HCT116 (cell line): Measurements from ENCODE around the gene KIF26B. TPM values are rescaled to one million over a fixed set of nuclear protein-coding genes. Genes with fewer than 3 reads are reported as not detected.

ENCODE experiments used
- ATAC-seq: fragments of 200-7000 bp; cut with Tn5 transposase; 2 replicates; pipeline ENCODE4 v1.9.1; 2020; ENCODE audit warnings: mild to moderate bottlenecking, moderate library complexity
- BruUV-seq: library from RNA; stranded (reverse); fragments of 400-500 nt; replicated peaks from 2 replicates; lab custom pipeline; 2021; lab: Mats Ljungman, UMichigan
- CTCF ChIA-PET: fragments of 300-600 bp; sonication (Branson Sonifier 250); formaldehyde crosslinking; loops from one replicate; lab custom pipeline; 2021; ENCODE audit warnings: antibody characterized with exemption; lab: Charles Lee
- POLR2A ChIA-PET: fragments of 300-600, 350-600 bp; sonication (Branson Sonifier 250); formaldehyde crosslinking; loops from one replicate; lab custom pipeline; 2021; ENCODE audit warnings: antibody characterized with exemption; lab: Charles Lee
- RAD21 ChIA-PET, 2 experiments: fragments of 300-600 bp; sonication (Branson Sonifier 250); formaldehyde crosslinking; loops; one replicate each; lab custom pipeline; 2023; ENCODE audit warnings: low total read pairs in 2 of 2; ENCODE audit not compliant: uncharacterized antibody in 2 of 2, unreplicated experiment in 2 of 2, low non-redundant PET in 1 of 2; lab: Charles Lee
- DNase-seq: peaks from one replicate; pipeline ENCODE4 v3.0.0-alpha.2; 2010; ENCODE audit warnings: low read depth, low spot score
- H2AFZ ChIP-seq: fragments of 200-600 bp; shearing (Covaris generic), sonication (generic); 2 replicates; pipeline ENCODE4 v1.6.1; 2017; ENCODE audit warnings: low read depth, mixed run types, mixed read lengths, antibody characterized with exemption, low read length; ENCODE audit not compliant: poor library complexity, severe bottlenecking
- H3K27ac ChIP-seq: 2 replicates; pipeline ENCODE4 v1.5.1; 2012; ENCODE audit warnings: low read depth, low read length
- H3K27me3 ChIP-seq: fragments of 200-600 bp; sonication (generic); 2 replicates; pipeline ENCODE4 v1.6.1; 2016; ENCODE audit warnings: mixed run types, low read length, mixed read lengths; ENCODE audit not compliant: insufficient read depth
- H3K36me3 ChIP-seq, 2 experiments: fragments of 200-500 bp in 1 of 2; fragments of 200-600 bp in 1 of 2; sonication (Bioruptor generic) in 1 of 2; sonication (generic) in 1 of 2; 2 replicates each; pipeline versions ENCODE4 v1.5.1 to v1.6.1; 2014 to 2016; ENCODE audit warnings: low read length in 2 of 2, inconsistent platforms in 1 of 2, mixed read lengths in 1 of 2, mixed run types in 1 of 2; ENCODE audit not compliant: insufficient read depth in 2 of 2, control insufficient read depth in 1 of 2
- H3K4me1 ChIP-seq, 2 experiments: fragments of 200-600 bp in 1 of 2; sonication (generic) in 1 of 2; 2 replicates each; pipeline versions ENCODE4 v1.5.1 to v1.6.1; 2012 to 2017; ENCODE audit warnings: low read length in 2 of 2, inconsistent platforms in 1 of 2, mild to moderate bottlenecking in 1 of 2, mixed read lengths in 1 of 2, mixed run types in 1 of 2, moderate library complexity in 1 of 2; ENCODE audit not compliant: insufficient read depth in 2 of 2, control insufficient read depth in 1 of 2
- H3K4me2 ChIP-seq: fragments of 200-600 bp; sonication (generic); 2 replicates; pipeline ENCODE4 v1.6.1; 2017; ENCODE audit warnings: mixed run types, low read length, mixed read lengths
- H3K4me3 ChIP-seq, 2 experiments: fragments of 200-600 bp in 1 of 2; sonication (generic) in 1 of 2; replicated peaks in 1 of 2; 2 replicates each; pipeline ENCODE4 v1.5.1; 2011 to 2016; ENCODE audit warnings: low read length in 2 of 2, control low read depth in 1 of 2, low read depth in 1 of 2, mild to moderate bottlenecking in 1 of 2, mixed read lengths in 1 of 2, mixed run types in 1 of 2
- H3K79me2 ChIP-seq: fragments of 200-600 bp; sonication (generic); 2 replicates; pipeline ENCODE4 v1.6.1; 2017; ENCODE audit warnings: mild to moderate bottlenecking, mixed run types, low read length, moderate library complexity, mixed read lengths; ENCODE audit not compliant: insufficient read depth
- H3K9ac ChIP-seq: fragments of 200-600 bp; sonication (generic); 2 replicates; pipeline ENCODE4 v1.6.1; 2016; ENCODE audit warnings: low read length, mixed read lengths
- H3K9me2 ChIP-seq: fragments of 200-600 bp; sonication (generic), shearing (Covaris generic); 2 replicates; pipeline ENCODE4 v1.6.1; 2017; ENCODE audit warnings: mixed run types, mild to moderate bottlenecking, moderate library complexity; ENCODE audit not compliant: insufficient read depth
- H3K9me3 ChIP-seq, 2 experiments: fragments of 200-500 bp in 1 of 2; fragments of 200-600 bp in 1 of 2; sonication (Bioruptor generic) in 1 of 2; sonication (generic) in 1 of 2; 2 replicates each; pipeline ENCODE4 v1.6.1; 2014 to 2017; ENCODE audit warnings: low read length in 2 of 2, mixed read lengths in 2 of 2, inconsistent platforms in 1 of 2, low read depth in 1 of 2, mild to moderate bottlenecking in 1 of 2, mixed run types in 1 of 2, moderate library complexity in 1 of 2; ENCODE audit not compliant: control insufficient read depth in 1 of 2, insufficient read depth in 1 of 2
- H4K20me1 ChIP-seq: fragments of 200-600 bp; sonication (generic), shearing (Covaris generic); 2 replicates; pipeline ENCODE4 v1.6.1; 2017; ENCODE audit warnings: mixed run types, mild to moderate bottlenecking, moderate library complexity; ENCODE audit not compliant: insufficient read depth
- CEBPB ChIP-seq: IDR thresholded peaks from 2 replicates; pipeline ENCODE4 v1.6.1; 2012; ENCODE audit warnings: low read depth
- CTCF ChIP-seq, 3 experiments: fragments of 200-600 bp in 1 of 3; sonication (generic) in 1 of 3; IDR thresholded peaks in 2 of 3; conservative IDR thresholded peaks in 1 of 3; 2 replicates each; pipeline ENCODE4 v1.5.1; 2012 to 2017; ENCODE audit warnings: low read depth in 2 of 3, low read length in 2 of 3, antibody characterized with exemption in 1 of 3, borderline replicate concordance in 1 of 3, control low read depth in 1 of 3, mild to moderate bottlenecking in 1 of 3, mixed read lengths in 1 of 3, mixed run types in 1 of 3, moderate library complexity in 1 of 3; ENCODE audit not compliant: insufficient read depth in 1 of 3
- EGR1 ChIP-seq: IDR thresholded peaks from 2 replicates; pipeline ENCODE4 v1.6.1; 2012; ENCODE audit warnings: low read depth
- EZH2 ChIP-seq: fragments of 200-600 bp; sonication (generic); IDR thresholded peaks from 2 replicates; pipeline ENCODE4 v1.6.1; 2017; ENCODE audit warnings: antibody characterized with exemption, mixed run types
- EZH2phosphoT487 ChIP-seq: fragments of 200-600 bp; IDR thresholded peaks from 2 replicates; pipeline ENCODE4 v1.6.1; 2018; ENCODE audit warnings: antibody characterized with exemption, borderline replicate concordance
- MAX ChIP-seq: IDR thresholded peaks from 2 replicates; pipeline ENCODE4 v1.6.1; 2012
- POLR2A ChIP-seq: IDR thresholded peaks from 2 replicates; pipeline ENCODE4 v1.7.0; 2011; ENCODE audit warnings: borderline replicate concordance; ENCODE audit not compliant: insufficient read depth, insufficient read length; ENCODE audit errors: extremely low read depth
- REST ChIP-seq: IDR thresholded peaks from 2 replicates; pipeline ENCODE4 v1.6.1; 2012; ENCODE audit warnings: low read depth
- SRF ChIP-seq: IDR thresholded peaks from 2 replicates; pipeline ENCODE4 v1.6.1; 2012; ENCODE audit warnings: low read depth
- YY1 ChIP-seq: IDR thresholded peaks from 2 replicates; pipeline ENCODE4 v1.6.1; 2011; ENCODE audit warnings: low read length, low read depth, moderate library complexity, mild to moderate bottlenecking; ENCODE audit not compliant: insufficient replicate concordance; ENCODE audit errors: extremely low read depth
- ZBTB33 ChIP-seq: IDR thresholded peaks from 2 replicates; pipeline ENCODE4 v1.6.1; 2011; ENCODE audit warnings: mild to moderate bottlenecking, low read length, moderate library complexity; ENCODE audit not compliant: insufficient replicate concordance; ENCODE audit errors: extremely low read depth
- intact Hi-C: fragments of 100-400 bp; cut with micrococcal nuclease; formaldehyde crosslinking; loops from 2 replicates; pipeline ENCODE4 v1.10.0; 2022
- total RNA-seq: library from RNA; stranded (reverse); gene quantifications from one replicate; pipeline ENCODE4 v1.2.1, GENCODE V29; 2021; ENCODE audit not compliant: unreplicated experiment

KIF26B gene
- total RNA-seq, 1 experiment from 2014 or later: 0.49 TPM

- RAD21 ChIA-PET: no interaction called here
- no peak overlapping the region for H3K27ac ChIP-seq
- no peaks in the 10 kb centered on the region for H3K36me3 ChIP-seq
- CTCF ChIA-PET: no interaction called here
- H2AFZ ChIP-seq: no peak overlapping the region
- TF ChIP-seq EZH2phosphoT487 (no peak), YY1 (no peak), EGR1 (no peak), REST (no peak), ZBTB33 (no peak), SRF (no peak), CTCF (IDR thresholded peaks at IDR 0.05 in 2 of 3, conservative IDR thresholded peaks at IDR 0.05 in 1 of 3; ENCODE audit: borderline replicate concordance in 1 of 3, insufficient read depth in 1 of 3, low read depth in 2 of 3, low read length in 2 of 3) (no peak), EZH2 (no peak), POLR2A (no peak), CEBPB (no peak), MAX (no peak)
- intact Hi-C loops: no loop called here
- H3K9me2 ChIP-seq: no peaks in the 10 kb centered on the region
- DNase-seq (no peak), ATAC-seq (no peak)
- no peak overlapping the region for H3K4me2 ChIP-seq
- no peak overlapping the region for H3K4me3 ChIP-seq
- no TSS peak for BruUV-seq
- no peaks in the 10 kb centered on the region for H3K9me3 ChIP-seq
- peaks cover 25% of the 10 kb centered on the region; the same call in 1 of the 2 replicates for H3K27me3 ChIP-seq
- H3K79me2 ChIP-seq: no peaks in the 10 kb centered on the region
- H3K4me1 ChIP-seq: no peaks in the 10 kb centered on the region
- POLR2A ChIA-PET: no interaction called here
- H3K9ac ChIP-seq: no peak overlapping the region
- H4K20me1 ChIP-seq: no peaks in the 10 kb centered on the region
Measured at GRCh38 chr1:245444147-245444828, 289.5 kb downstream of the KIF26B start.
